Trophoblast cell (in vitro differentiated cells and primary cell): ENCODE measurements around the gene PAK1IP1.
"Not testable (repeated sequence)": the region's sequence is repeated elsewhere in the genome, so short reads cannot be mapped to it uniquely, and the experiment has no call there.

Experiments used
- DNase-seq, 2 donors: peaks; one replicate each; pipeline ENCODE4 v3.0.0-alpha.2; 2016
- H2AFZ ChIP-seq: 2 replicates; pipeline ENCODE4 v1.6.1; 2013; ENCODE audit warnings: low read length, moderate library complexity, mild to moderate bottlenecking; ENCODE audit not compliant: insufficient read depth, poor library complexity
- H2AK5ac ChIP-seq: 2 replicates; pipeline ENCODE4 v1.6.1; 2013; ENCODE audit warnings: mild to moderate bottlenecking, low read length
- H2BK120ac ChIP-seq: 2 replicates; pipeline ENCODE4 v1.6.1; 2013; ENCODE audit warnings: low read length, mild to moderate bottlenecking, moderate library complexity; ENCODE audit not compliant: insufficient read depth, poor library complexity
- H2BK12ac ChIP-seq: 2 replicates; pipeline ENCODE4 v1.6.1; 2013; ENCODE audit warnings: mild to moderate bottlenecking, low read length, moderate library complexity
- H2BK5ac ChIP-seq: 2 replicates; pipeline ENCODE4 v1.6.1; 2013; ENCODE audit warnings: low read length, low read depth, moderate library complexity, mild to moderate bottlenecking; ENCODE audit not compliant: poor library complexity
- H3K14ac ChIP-seq: 2 replicates; pipeline ENCODE4 v1.6.1; 2013; ENCODE audit warnings: mild to moderate bottlenecking, low read length
- H3K18ac ChIP-seq: 2 replicates; pipeline ENCODE4 v1.6.1; 2013; ENCODE audit warnings: mild to moderate bottlenecking, low read length
- H3K23ac ChIP-seq: 2 replicates; pipeline ENCODE4 v1.6.1; 2013; ENCODE audit warnings: low read length
- H3K27ac ChIP-seq: 2 replicates; pipeline ENCODE4 v1.5.1; 2013; ENCODE audit warnings: low read depth, mild to moderate bottlenecking, inconsistent platforms, low read length, moderate library complexity
- H3K27me3 ChIP-seq: 2 replicates; pipeline ENCODE4 v1.6.1; 2013; ENCODE audit warnings: inconsistent platforms, mild to moderate bottlenecking, low read length, moderate library complexity; ENCODE audit not compliant: insufficient read depth
- H3K36me3 ChIP-seq, 2 experiments: 1 replicate in 1 of 2; 2 replicates in 1 of 2; pipeline ENCODE4 v1.6.1; 2013; ENCODE audit warnings: low read length in 2 of 2, mild to moderate bottlenecking in 2 of 2, moderate library complexity in 1 of 2; ENCODE audit not compliant: insufficient read depth in 2 of 2, control insufficient read depth in 1 of 2
- H3K4ac ChIP-seq: 2 replicates; pipeline ENCODE4 v1.6.1; 2013; ENCODE audit warnings: low read depth, mild to moderate bottlenecking, low read length, moderate library complexity
- H3K4me1 ChIP-seq, 2 experiments: 1 replicate in 1 of 2; 2 replicates in 1 of 2; pipeline ENCODE4 v1.6.1; 2013; ENCODE audit warnings: low read length in 2 of 2, mild to moderate bottlenecking in 2 of 2, moderate library complexity in 1 of 2; ENCODE audit not compliant: insufficient read depth in 2 of 2, control insufficient read depth in 1 of 2
- H3K4me2 ChIP-seq: 2 replicates; pipeline ENCODE4 v1.6.1; 2013; ENCODE audit warnings: inconsistent platforms, mild to moderate bottlenecking, low read length, moderate library complexity
- H3K4me3 ChIP-seq: 2 replicates; pipeline ENCODE4 v1.5.1; 2013; ENCODE audit warnings: mild to moderate bottlenecking, low read depth, low read length, inconsistent platforms
- H3K79me1 ChIP-seq: one replicate; pipeline ENCODE4 v1.6.1; 2013; ENCODE audit warnings: low read length
- H3K79me2 ChIP-seq: 2 replicates; pipeline ENCODE4 v1.6.1; 2013; ENCODE audit warnings: low read length, mild to moderate bottlenecking; ENCODE audit not compliant: control insufficient read depth, insufficient read depth, poor library complexity
- H3K9ac ChIP-seq: 2 replicates; pipeline ENCODE4 v1.6.1; 2013; ENCODE audit warnings: mild to moderate bottlenecking, low read length
- H3K9me3 ChIP-seq: 2 replicates; pipeline ENCODE4 v1.6.1; 2013; ENCODE audit warnings: low read depth, mild to moderate bottlenecking, control low read depth, inconsistent platforms, low read length; ENCODE audit not compliant: insufficient read depth
- H4K12ac ChIP-seq: 2 replicates; pipeline ENCODE4 v1.6.1; 2013; ENCODE audit warnings: low read depth, mild to moderate bottlenecking, low read length, moderate library complexity
- H4K8ac ChIP-seq: 2 replicates; pipeline ENCODE4 v1.6.1; 2013; ENCODE audit warnings: low read depth, mild to moderate bottlenecking, low read length, moderate library complexity
- H4K91ac ChIP-seq: one replicate; pipeline ENCODE4 v1.6.1; 2013; ENCODE audit warnings: low read depth, mild to moderate bottlenecking, low read length, moderate library complexity
- WGBS: extraction: QIAGEN DNeasy Blood & Tissue Kit; methylation state at CpG from one replicate; pipeline ENCODE4 v1.1.7; 2013; ENCODE audit warnings: missing lambda C conversion rate; ENCODE audit not compliant: insufficient read length, insufficient coverage; ENCODE audit errors: extremely low coverage; 5-methylcytosine and 5-hydroxymethylcytosine counted together

PAK1IP1 gene

GRCh38 chr6:10665595-10665994 lies 29.2 kb upstream of the PAK1IP1 start:
- H3K4ac ChIP-seq, H3K14ac ChIP-seq, H3K79me1 ChIP-seq, H2AFZ ChIP-seq, H3K18ac ChIP-seq, H4K8ac ChIP-seq, H4K12ac ChIP-seq, H2BK5ac ChIP-seq, H3K36me3 ChIP-seq, H4K91ac ChIP-seq, H3K4me3 ChIP-seq, H3K4me2 ChIP-seq, H3K23ac ChIP-seq, H3K4me1 ChIP-seq, DNase-seq, H3K9me3 ChIP-seq, H2BK12ac ChIP-seq, H3K9ac ChIP-seq, H3K27ac ChIP-seq, H3K27me3 ChIP-seq, H2AK5ac ChIP-seq, H2BK120ac ChIP-seq, H3K79me2 ChIP-seq: not testable (repeated sequence)
- WGBS = no CpG with 5 or more reads among the region's 1 CpG

- H3K27me3 ChIP-seq = no peaks in the 10 kb centered on the region
- H2BK5ac ChIP-seq = no peak overlapping the region
- H3K18ac ChIP-seq = no peak overlapping the region
- H3K27ac ChIP-seq = no peak overlapping the region
- H3K14ac ChIP-seq = no peak overlapping the region
- no peaks in the 10 kb centered on the region for H3K9me3 ChIP-seq
- H4K91ac ChIP-seq = no peak overlapping the region
- no peak overlapping the region for H2BK120ac ChIP-seq
- no peak overlapping the region for H3K4me2 ChIP-seq
- no peak overlapping the region for H2AK5ac ChIP-seq
- no peaks in the 10 kb centered on the region for H3K79me2 ChIP-seq
- H2AFZ ChIP-seq = no peak overlapping the region
- H3K9ac ChIP-seq = no peak overlapping the region
- H3K4me1 ChIP-seq = no peaks in the 10 kb centered on the region
- WGBS = no CpG with 5 or more reads among the region's 6 CpGs
- no peak overlapping the region for H2BK12ac ChIP-seq
- H3K79me1 ChIP-seq = no peaks in the 10 kb centered on the region
- H3K36me3 ChIP-seq = peaks cover 0 to 2% of the 10 kb centered on the region in 2 experiments
- no peak overlapping the region for H3K4me3 ChIP-seq
- H3K4ac ChIP-seq = no peak overlapping the region
- no peak overlapping the region for H4K12ac ChIP-seq
- no peak for DNase-seq
- no peak overlapping the region for H3K23ac ChIP-seq
- no peak overlapping the region for H4K8ac ChIP-seq
Observed at GRCh38 chr6:10668126-10668917, 26.4 kb upstream of the PAK1IP1 start.

GRCh38 chr6:10676403-10676802 lies 18.4 kb upstream of the PAK1IP1 start:
- Histone ChIP-seq H2AFZ (no peak overlapping the region), H2BK120ac (no peak overlapping the region), H4K8ac (no peak overlapping the region), H3K79me1 (no peaks in the 10 kb centered on the region), H3K27ac (no peak overlapping the region), H3K9me3 (no peaks in the 10 kb centered on the region), H3K23ac (no peak overlapping the region), H3K4ac (no peak overlapping the region), H2AK5ac (no peak overlapping the region), H2BK12ac (no peak overlapping the region), H3K4me1 (no peaks in the 10 kb centered on the region), H3K4me3 (no peak overlapping the region), H3K27me3 (no peaks in the 10 kb centered on the region), H4K12ac (no peak overlapping the region), H4K91ac (no peak overlapping the region), H2BK5ac (no peak overlapping the region), H3K9ac (no peak overlapping the region), H3K79me2 (no peaks in the 10 kb centered on the region), H3K14ac (no peak overlapping the region), H3K18ac (no peak overlapping the region), H3K4me2 (no peak overlapping the region), H3K36me3 (no peaks in the 10 kb centered on the region)
- DNase-seq = no peak
- WGBS = no CpG with 5 or more reads among the region's 7 CpGs

- WGBS = no CpG with 5 or more reads among the region's 4 CpGs
- H3K4me3 ChIP-seq = no peak overlapping the region
- H3K14ac ChIP-seq = no peak overlapping the region
- no peak overlapping the region for H3K4me2 ChIP-seq
- no peak overlapping the region for H3K9ac ChIP-seq
- no peak overlapping the region for H2BK5ac ChIP-seq
- DNase-seq = no peak
- no peak overlapping the region for H3K27ac ChIP-seq
- H2AK5ac ChIP-seq = no peak overlapping the region
- H3K18ac ChIP-seq = no peak overlapping the region
- H3K27me3 ChIP-seq = no peaks in the 10 kb centered on the region
- H3K36me3 ChIP-seq = no peaks in the 10 kb centered on the region
- H3K9me3 ChIP-seq = no peaks in the 10 kb centered on the region
- no peaks in the 10 kb centered on the region for H3K79me2 ChIP-seq
- H3K23ac ChIP-seq = no peak overlapping the region
- no peak overlapping the region for H4K12ac ChIP-seq
- H3K4me1 ChIP-seq = no peaks in the 10 kb centered on the region
- H2BK12ac ChIP-seq = no peak overlapping the region
- no peak overlapping the region for H2BK120ac ChIP-seq
- no peak overlapping the region for H2AFZ ChIP-seq
- H4K91ac ChIP-seq = no peak overlapping the region
- H3K4ac ChIP-seq = no peak overlapping the region
- H3K79me1 ChIP-seq = no peaks in the 10 kb centered on the region
- H4K8ac ChIP-seq = no peak overlapping the region
Observed at GRCh38 chr6:10678456-10678855, 16.3 kb upstream of the PAK1IP1 start.
